ENCODE results near the gene PXT1.
A peak's percentile ranks its signal among the peaks of the same experiment; 100 is the strongest.

The PXT1 gene

GRCh38 chr6:36389353-36389752 lies 53.3 kb downstream of the PXT1 start:
- no peak for TF ChIP-seq CTCF (IDR thresholded peaks at IDR 0.05; ENCODE audit: low read depth, low read length)
- DNase-seq (ENCODE audit: extremely low read depth, low read depth), result no peak

- DNase-seq (ENCODE audit: extremely low read depth, low read depth), result no peak
- TF ChIP-seq CTCF (IDR thresholded peaks at IDR 0.05; ENCODE audit: low read depth, low read length), result no peak
These were observed 55.0 kb downstream of the PXT1 start, which contains the start of gene ETV7 for GRCh38 chr6:36387440-36388303. Gene ETV7 (minus strand): TSS chr6:36387669. CDS start chr6:36387541, 128 bp downstream.

- peak; percentile 19 for TF ChIP-seq CTCF (IDR thresholded peaks at IDR 0.05; ENCODE audit: low read depth, low read length)
These were observed 55.9 kb downstream of the PXT1 start for GRCh38 chr6:36386495-36387439.

GRCh38 chr6:36384095-36384494 lies 58.6 kb downstream of the PXT1 start:
- no peak for DNase-seq (ENCODE audit: extremely low read depth, low read depth)
- no peak for TF ChIP-seq CTCF (IDR thresholded peaks at IDR 0.05; ENCODE audit: low read depth, low read length)

More at GRCh38 chr6:36386495-36387439, 55.9 kb downstream of the PXT1 start:
- DNase-seq (ENCODE audit: extremely low read depth, low read depth), result no peak

DNA sequence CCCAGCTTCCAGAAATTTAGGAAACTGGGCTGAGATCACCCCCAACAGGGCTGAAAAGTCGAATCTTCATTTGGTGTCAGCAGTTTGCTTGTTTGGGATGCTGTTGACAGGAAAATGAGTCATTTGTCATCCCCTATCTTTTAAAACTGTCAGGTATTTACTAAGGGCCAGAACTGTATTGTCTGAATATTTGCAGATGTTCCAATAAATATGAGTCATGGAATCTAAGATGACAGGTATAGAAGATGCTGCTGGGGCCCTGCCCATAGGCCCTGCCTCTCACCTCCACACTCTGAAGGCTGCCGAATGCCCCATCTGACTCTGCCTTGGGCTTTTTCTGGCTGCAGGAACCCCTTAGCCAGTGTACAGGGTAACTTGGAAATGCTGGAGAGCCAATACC lies 59.0 kb downstream of the PXT1 start:
- no peak for DNase-seq (ENCODE audit: extremely low read depth, low read depth)
- no peak for TF ChIP-seq CTCF (IDR thresholded peaks at IDR 0.05; ENCODE audit: low read depth, low read length)

- DNase-seq (ENCODE audit: extremely low read depth, low read depth), result no peak
- no peak for TF ChIP-seq CTCF (IDR thresholded peaks at IDR 0.05; ENCODE audit: low read depth, low read length)
These were observed 59.7 kb downstream of the PXT1 start for GRCh38 chr6:36382976-36383375.

All from AG09319 (cell line).